ENCODE results near the gene IPPK. TPM values are rescaled to one million over a fixed set of nuclear protein-coding genes. Genes with fewer than 3 reads are reported as not detected.

The IPPK gene
- total RNA-seq, 4 donors from 2014 or later = 7.2 to 14.1 (median 8.9) TPM

- H3K9me3 ChIP-seq = no peaks in the 10 kb centered on the region
- TF ChIP-seq EP300 (IDR thresholded peaks at IDR 0.05) (no peak), CTCF (IDR thresholded peaks at IDR 0.05) (no peak), POLR2AphosphoS5 (IDR thresholded peaks at IDR 0.05) (no peak), POLR2A (IDR thresholded peaks at IDR 0.05) (no peak)
- no peaks in the 10 kb centered on the region for H3K27me3 ChIP-seq
- WGBS, 2 donors (ENCODE audit: low coverage in 1 of 2) = 89 to 100% methylated on average over 1 to 12 of the region's 15 CpGs
- H3K27ac ChIP-seq = no peak overlapping the region
- H3K36me3 ChIP-seq = peaks cover 0 to 87% of the 10 kb centered on the region in 2 donors
- H3K4me1 ChIP-seq = peaks cover 0 to 18% (median 0%) of the 10 kb centered on the region in 3 donors
- H3K4me3 ChIP-seq = no peak overlapping the region
- ATAC-seq = no peak
Measured at GRCh38 chr9:92712767-92713166, 42.8 kb upstream of the IPPK start.

- Histone ChIP-seq H3K36me3 (peaks cover 0 to 78% of the 10 kb centered on the region in 2 donors), H3K4me3 (no peak overlapping the region), H3K27ac (no peak overlapping the region), H3K4me1 (peaks cover 0 to 18% (median 0%) of the 10 kb centered on the region in 3 donors), H3K27me3 (no peaks in the 10 kb centered on the region), H3K9me3 (no peaks in the 10 kb centered on the region)
- 55% methylated on average over 6 of the region's 6 CpGs; no CpG with 5 or more reads in 1 of the 2 donors for WGBS, 2 donors (ENCODE audit: low coverage in 1 of 2)
- TF ChIP-seq POLR2A (IDR thresholded peaks at IDR 0.05) = no peak
- ATAC-seq = no peak
Measured at GRCh38 chr9:92711844-92712243, 41.9 kb upstream of the IPPK start.

DNA sequence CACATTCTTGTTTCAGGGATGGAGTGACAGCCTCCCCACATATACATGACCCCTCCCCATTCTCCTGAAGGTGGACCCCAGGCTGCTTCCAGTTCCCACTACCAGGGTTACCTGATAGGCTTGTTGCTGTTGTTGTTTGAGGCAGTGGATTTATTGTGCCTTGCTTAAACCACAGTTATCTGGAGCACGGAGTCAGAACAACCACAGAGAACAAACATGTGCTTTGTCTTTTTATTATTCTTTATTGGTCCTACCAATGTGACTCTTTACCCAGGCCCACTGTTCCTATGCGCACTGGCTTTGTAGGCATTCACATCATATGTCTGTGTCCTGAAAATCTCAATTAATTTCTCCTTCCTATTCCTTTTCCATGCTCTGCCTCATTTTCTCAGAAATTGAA lies 41.2 kb upstream of the IPPK start:
- H3K27ac ChIP-seq = no peak overlapping the region
- no peaks in the 10 kb centered on the region for H3K9me3 ChIP-seq
- TF ChIP-seq POLR2A (IDR thresholded peaks at IDR 0.05) = no peak
- TF ChIP-seq POLR2AphosphoS5 (IDR thresholded peaks at IDR 0.05) = no peak
- no peak for TF ChIP-seq EP300 (IDR thresholded peaks at IDR 0.05)
- no peak for TF ChIP-seq CTCF (IDR thresholded peaks at IDR 0.05)
- WGBS, 2 donors (ENCODE audit: low coverage in 1 of 2) = 25 to 31% methylated on average over 1 to 2 of the region's 2 CpGs
- no peak overlapping the region for H3K4me3 ChIP-seq
- peaks cover 0 to 71% of the 10 kb centered on the region in 2 donors for H3K36me3 ChIP-seq
- no peak for ATAC-seq
- no peaks in the 10 kb centered on the region for H3K27me3 ChIP-seq
- peaks cover 0 to 11% (median 0%) of the 10 kb centered on the region in 3 donors for H3K4me1 ChIP-seq

DNA sequence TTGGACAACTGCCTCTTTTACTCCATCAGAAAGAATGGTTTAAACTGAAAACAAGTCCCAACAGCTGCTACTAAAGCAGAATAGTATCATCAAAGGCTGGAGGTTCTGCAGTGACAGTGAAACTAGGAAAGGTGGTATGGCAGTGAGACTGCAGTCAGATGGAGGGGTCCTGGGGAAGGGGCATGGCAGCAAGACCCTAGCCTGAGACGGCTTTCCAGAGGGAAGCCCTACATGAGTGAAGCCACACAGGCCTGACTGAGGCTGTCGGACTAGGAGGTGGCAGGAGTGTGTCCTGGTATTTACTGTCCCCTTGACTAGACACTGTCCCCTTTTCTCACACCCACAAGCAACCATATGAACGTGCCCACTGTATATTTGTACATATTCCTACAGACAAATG lies 40.4 kb upstream of the IPPK start:
- Histone ChIP-seq H3K9me3 (no peaks in the 10 kb centered on the region), H3K36me3 (peaks cover 0 to 63% of the 10 kb centered on the region in 2 donors), H3K4me3 (no peak overlapping the region), H3K27me3 (no peaks in the 10 kb centered on the region), H3K27ac (no peak overlapping the region), H3K4me1 (peaks cover 0 to 3% (median 0%) of the 10 kb centered on the region in 3 donors)
- WGBS, 2 donors (ENCODE audit: low coverage in 1 of 2) = 80 to 97% methylated on average over 1 to 3 of the region's 3 CpGs
- no peak for TF ChIP-seq CTCF (IDR thresholded peaks at IDR 0.05)
- no peak for TF ChIP-seq EP300 (IDR thresholded peaks at IDR 0.05)
- no peak for TF ChIP-seq POLR2A (IDR thresholded peaks at IDR 0.05)
- TF ChIP-seq POLR2AphosphoS5 (IDR thresholded peaks at IDR 0.05) = no peak
- ATAC-seq = no peak

DNA sequence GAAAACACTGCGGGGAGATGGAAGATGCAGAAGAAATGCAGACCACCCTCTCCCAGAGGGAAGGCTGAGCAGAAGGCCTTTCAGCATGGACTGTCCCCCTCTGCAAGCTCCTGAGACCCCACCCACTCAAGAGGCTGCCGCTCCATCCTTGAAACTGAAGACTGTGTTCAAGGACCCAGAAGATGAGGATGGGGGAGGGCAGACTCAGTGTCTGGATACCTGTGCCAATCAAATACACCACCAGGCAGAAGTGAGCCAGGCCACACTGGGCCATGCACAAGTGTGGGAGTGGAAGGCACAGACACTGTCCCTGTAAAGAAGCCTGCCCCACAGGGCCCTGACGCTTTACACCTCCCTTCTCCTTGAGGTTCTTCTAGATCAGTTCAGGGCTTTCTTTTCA lies 40.0 kb upstream of the IPPK start:
- H3K4me3 ChIP-seq = no peak overlapping the region
- H3K27me3 ChIP-seq = no peaks in the 10 kb centered on the region
- TF ChIP-seq POLR2AphosphoS5 (IDR thresholded peaks at IDR 0.05) = no peak
- no peak for TF ChIP-seq POLR2A (IDR thresholded peaks at IDR 0.05)
- TF ChIP-seq EP300 (IDR thresholded peaks at IDR 0.05) = no peak
- no peak for TF ChIP-seq CTCF (IDR thresholded peaks at IDR 0.05)
- ATAC-seq = no peak
- H3K4me1 ChIP-seq = no peaks in the 10 kb centered on the region
- H3K27ac ChIP-seq = no peak overlapping the region
- no peaks in the 10 kb centered on the region for H3K9me3 ChIP-seq
- H3K36me3 ChIP-seq = peaks cover 0 to 59% of the 10 kb centered on the region in 2 donors
- WGBS, 2 donors (ENCODE audit: low coverage in 1 of 2) = 92% methylated on average over 2 of the region's 3 CpGs; no CpG with 5 or more reads in 1 of the 2 donors

Measured in gastroesophageal sphincter (tissue), 4 donors.